GM23338 (cell line): Measurements from ENCODE around the gene ADCY6.

Source experiments
- CREB1 ChIP-seq: fragments of 250-450 bp; sonication (Bioruptor Pico); IDR thresholded peaks from 2 replicates; pipeline ENCODE4 v1.5.0; 2020; ENCODE audit warnings: low read depth, mild to moderate bottlenecking, moderate library complexity
- POLR2AphosphoS5 ChIP-seq: IDR thresholded peaks from 2 replicates; pipeline ENCODE4 v1.6.1; 2016; ENCODE audit warnings: antibody characterized with exemption, low read depth
- ZNF114 ChIP-seq: fragments of 250-450 bp; sonication (Bioruptor Pico); IDR thresholded peaks from 2 replicates; pipeline ENCODE4 v1.5.0; 2020; ENCODE audit warnings: mild to moderate bottlenecking, moderate library complexity
- TF ChIP-seq, protein P1 (sequence below), 2 experiments: fragments of 200-600 bp in 1 of 2; sonication (generic) in 1 of 2; conservative IDR thresholded peaks; 2 replicates each; pipeline versions ENCODE4 v1.5.1 to v1.6.1; 2016 to 2017; ENCODE audit warnings: antibody characterized with exemption in 2 of 2, low read depth in 2 of 2, mild to moderate bottlenecking in 2 of 2, moderate library complexity in 1 of 2
- TF ChIP-seq, protein P2 (sequence below): IDR thresholded peaks from 2 replicates; pipeline ENCODE4 v1.6.1; 2016; ENCODE audit warnings: antibody characterized with exemption
- TF ChIP-seq, protein P3 (sequence below): IDR thresholded peaks from one replicate; pipeline ENCODE4 v1.6.1; 2018; ENCODE audit warnings: antibody characterized with exemption; ENCODE audit not compliant: unreplicated experiment

DNA sequence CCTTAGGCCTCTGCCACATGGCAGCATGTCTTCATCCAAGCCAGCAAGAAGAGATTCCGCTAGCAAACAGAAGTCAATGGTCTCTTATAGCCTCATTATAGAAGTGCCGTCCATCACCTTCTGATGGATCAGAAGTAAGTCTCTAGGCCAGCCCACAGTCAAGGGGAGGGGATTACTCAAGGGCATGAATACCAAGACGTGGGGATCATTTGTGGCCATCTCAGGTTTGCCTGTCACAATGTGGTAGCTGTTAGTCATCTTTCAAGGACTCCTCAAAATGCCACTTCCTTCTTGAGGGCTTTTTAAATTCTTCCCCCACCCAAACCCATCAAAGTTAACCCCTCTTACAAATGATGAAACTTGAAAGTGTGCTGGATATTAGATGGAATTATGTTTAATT, 8.1 kb upstream of the ADCY6 start:
- TF ChIP-seq, protein P1, sequence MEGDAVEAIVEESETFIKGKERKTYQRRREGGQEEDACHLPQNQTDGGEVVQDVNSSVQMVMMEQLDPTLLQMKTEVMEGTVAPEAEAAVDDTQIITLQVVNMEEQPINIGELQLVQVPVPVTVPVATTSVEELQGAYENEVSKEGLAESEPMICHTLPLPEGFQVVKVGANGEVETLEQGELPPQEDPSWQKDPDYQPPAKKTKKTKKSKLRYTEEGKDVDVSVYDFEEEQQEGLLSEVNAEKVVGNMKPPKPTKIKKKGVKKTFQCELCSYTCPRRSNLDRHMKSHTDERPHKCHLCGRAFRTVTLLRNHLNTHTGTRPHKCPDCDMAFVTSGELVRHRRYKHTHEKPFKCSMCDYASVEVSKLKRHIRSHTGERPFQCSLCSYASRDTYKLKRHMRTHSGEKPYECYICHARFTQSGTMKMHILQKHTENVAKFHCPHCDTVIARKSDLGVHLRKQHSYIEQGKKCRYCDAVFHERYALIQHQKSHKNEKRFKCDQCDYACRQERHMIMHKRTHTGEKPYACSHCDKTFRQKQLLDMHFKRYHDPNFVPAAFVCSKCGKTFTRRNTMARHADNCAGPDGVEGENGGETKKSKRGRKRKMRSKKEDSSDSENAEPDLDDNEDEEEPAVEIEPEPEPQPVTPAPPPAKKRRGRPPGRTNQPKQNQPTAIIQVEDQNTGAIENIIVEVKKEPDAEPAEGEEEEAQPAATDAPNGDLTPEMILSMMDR (conservative IDR thresholded peaks at IDR 0.05; ENCODE audit: low read depth in 2 of 2), result no peak
- TF ChIP-seq, protein P2, sequence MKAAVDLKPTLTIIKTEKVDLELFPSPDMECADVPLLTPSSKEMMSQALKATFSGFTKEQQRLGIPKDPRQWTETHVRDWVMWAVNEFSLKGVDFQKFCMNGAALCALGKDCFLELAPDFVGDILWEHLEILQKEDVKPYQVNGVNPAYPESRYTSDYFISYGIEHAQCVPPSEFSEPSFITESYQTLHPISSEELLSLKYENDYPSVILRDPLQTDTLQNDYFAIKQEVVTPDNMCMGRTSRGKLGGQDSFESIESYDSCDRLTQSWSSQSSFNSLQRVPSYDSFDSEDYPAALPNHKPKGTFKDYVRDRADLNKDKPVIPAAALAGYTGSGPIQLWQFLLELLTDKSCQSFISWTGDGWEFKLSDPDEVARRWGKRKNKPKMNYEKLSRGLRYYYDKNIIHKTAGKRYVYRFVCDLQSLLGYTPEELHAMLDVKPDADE, result no peak
- TF ChIP-seq, protein P3, sequence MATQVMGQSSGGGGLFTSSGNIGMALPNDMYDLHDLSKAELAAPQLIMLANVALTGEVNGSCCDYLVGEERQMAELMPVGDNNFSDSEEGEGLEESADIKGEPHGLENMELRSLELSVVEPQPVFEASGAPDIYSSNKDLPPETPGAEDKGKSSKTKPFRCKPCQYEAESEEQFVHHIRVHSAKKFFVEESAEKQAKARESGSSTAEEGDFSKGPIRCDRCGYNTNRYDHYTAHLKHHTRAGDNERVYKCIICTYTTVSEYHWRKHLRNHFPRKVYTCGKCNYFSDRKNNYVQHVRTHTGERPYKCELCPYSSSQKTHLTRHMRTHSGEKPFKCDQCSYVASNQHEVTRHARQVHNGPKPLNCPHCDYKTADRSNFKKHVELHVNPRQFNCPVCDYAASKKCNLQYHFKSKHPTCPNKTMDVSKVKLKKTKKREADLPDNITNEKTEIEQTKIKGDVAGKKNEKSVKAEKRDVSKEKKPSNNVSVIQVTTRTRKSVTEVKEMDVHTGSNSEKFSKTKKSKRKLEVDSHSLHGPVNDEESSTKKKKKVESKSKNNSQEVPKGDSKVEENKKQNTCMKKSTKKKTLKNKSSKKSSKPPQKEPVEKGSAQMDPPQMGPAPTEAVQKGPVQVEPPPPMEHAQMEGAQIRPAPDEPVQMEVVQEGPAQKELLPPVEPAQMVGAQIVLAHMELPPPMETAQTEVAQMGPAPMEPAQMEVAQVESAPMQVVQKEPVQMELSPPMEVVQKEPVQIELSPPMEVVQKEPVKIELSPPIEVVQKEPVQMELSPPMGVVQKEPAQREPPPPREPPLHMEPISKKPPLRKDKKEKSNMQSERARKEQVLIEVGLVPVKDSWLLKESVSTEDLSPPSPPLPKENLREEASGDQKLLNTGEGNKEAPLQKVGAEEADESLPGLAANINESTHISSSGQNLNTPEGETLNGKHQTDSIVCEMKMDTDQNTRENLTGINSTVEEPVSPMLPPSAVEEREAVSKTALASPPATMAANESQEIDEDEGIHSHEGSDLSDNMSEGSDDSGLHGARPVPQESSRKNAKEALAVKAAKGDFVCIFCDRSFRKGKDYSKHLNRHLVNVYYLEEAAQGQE, result no peak
- TF ChIP-seq ZNF114 (CRISPR knock-in tag) (no peak), POLR2AphosphoS5 (no peak), CREB1 (CRISPR knock-in tag) (no peak)
